Neural progenitor cell (in vitro differentiated cells): Measurements from ENCODE around the gene RAB5A.

Experiments
- EZH2 ChIP-seq: fragments of 200-600 bp; sonication (generic); IDR thresholded peaks from 2 replicates; pipeline ENCODE4 v1.6.1; 2017; ENCODE audit warnings: antibody characterized with exemption, mild to moderate bottlenecking, moderate library complexity
- EZH2phosphoT487 ChIP-seq: fragments of 200-600 bp; sonication (generic); IDR thresholded peaks from 2 replicates; pipeline ENCODE4 v1.6.1; 2017; ENCODE audit warnings: antibody characterized with exemption
- TF ChIP-seq, protein P1 (sequence below): fragments of 200-600 bp; sonication (generic); IDR thresholded peaks from 2 replicates; pipeline ENCODE4 v1.5.1; 2017; ENCODE audit warnings: antibody characterized with exemption, mild to moderate bottlenecking

DNA sequence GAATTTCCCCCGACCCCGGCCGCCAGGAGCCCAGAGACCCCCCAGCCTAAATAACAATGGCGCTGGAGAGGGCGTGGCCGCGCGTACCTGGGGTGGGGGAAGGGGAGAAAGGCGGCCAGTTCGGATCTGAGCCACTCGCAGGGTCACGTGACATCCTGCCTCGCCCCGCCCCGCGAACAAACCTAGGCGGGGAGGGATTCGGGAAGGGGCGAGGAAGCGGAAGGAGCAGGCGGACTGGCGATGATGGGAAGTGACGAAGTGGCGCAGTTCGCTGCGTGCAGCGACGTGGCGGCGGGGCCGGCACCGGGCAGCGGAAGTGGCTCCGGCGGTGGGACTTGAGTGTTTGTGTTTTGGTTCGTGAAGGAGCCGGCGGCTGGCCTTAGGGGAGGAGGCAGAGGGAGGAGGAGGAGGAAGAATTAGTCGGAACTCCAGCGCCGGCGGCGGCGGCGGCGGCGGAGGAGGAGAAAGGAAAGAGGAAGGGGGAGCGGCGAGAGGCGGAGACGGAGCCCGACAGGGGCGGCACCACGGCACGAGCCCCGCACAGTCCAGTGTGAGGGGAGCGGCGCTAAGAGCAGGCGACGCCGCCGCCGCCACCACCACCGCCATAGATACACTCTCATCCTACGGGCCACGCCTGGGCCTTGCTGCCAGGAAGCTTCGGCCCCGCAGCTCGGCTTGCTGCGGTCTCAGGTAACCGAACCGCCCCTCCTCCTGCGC lies at the start of gene RAB5A:
- TF ChIP-seq, protein P1, sequence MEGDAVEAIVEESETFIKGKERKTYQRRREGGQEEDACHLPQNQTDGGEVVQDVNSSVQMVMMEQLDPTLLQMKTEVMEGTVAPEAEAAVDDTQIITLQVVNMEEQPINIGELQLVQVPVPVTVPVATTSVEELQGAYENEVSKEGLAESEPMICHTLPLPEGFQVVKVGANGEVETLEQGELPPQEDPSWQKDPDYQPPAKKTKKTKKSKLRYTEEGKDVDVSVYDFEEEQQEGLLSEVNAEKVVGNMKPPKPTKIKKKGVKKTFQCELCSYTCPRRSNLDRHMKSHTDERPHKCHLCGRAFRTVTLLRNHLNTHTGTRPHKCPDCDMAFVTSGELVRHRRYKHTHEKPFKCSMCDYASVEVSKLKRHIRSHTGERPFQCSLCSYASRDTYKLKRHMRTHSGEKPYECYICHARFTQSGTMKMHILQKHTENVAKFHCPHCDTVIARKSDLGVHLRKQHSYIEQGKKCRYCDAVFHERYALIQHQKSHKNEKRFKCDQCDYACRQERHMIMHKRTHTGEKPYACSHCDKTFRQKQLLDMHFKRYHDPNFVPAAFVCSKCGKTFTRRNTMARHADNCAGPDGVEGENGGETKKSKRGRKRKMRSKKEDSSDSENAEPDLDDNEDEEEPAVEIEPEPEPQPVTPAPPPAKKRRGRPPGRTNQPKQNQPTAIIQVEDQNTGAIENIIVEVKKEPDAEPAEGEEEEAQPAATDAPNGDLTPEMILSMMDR, result no peak
- TF ChIP-seq EZH2 (peak; percentile 49), EZH2phosphoT487 (no peak)
